Thymus (tissue), 11 donors: ENCODE measurements around the gene TIMM13. TPM values are rescaled to one million over a fixed set of nuclear protein-coding genes. Genes with fewer than 3 reads are reported as not detected.
"Not testable (repeated sequence)": the region's sequence is repeated elsewhere in the genome, so short reads cannot be mapped to it uniquely, and the experiment has no call there.

ENCODE experiments used
- DNase-seq, 9 donors: peaks; one replicate each; pipeline ENCODE4 v3.0.0-alpha.2; 2013; ENCODE audit warnings: low spot score in 9 of 9, low read depth in 6 of 9, missing footprints in 1 of 9
- H3K27ac ChIP-seq, 2 donors: one replicate each; pipeline ENCODE4 v1.5.1; 2013; ENCODE audit warnings: control low read depth in 1 of 2, low read depth in 1 of 2, low read length in 1 of 2, mild to moderate bottlenecking in 1 of 2, moderate library complexity in 1 of 2
- H3K27me3 ChIP-seq, 2 donors: one replicate each; pipeline ENCODE4 v1.5.1; 2013; ENCODE audit warnings: low read length in 1 of 2; ENCODE audit not compliant: control insufficient read depth in 2 of 2, insufficient read depth in 1 of 2
- H3K36me3 ChIP-seq, 2 donors: one replicate each; pipeline ENCODE4 v1.5.1; 2013; ENCODE audit warnings: low read length in 1 of 2, mild to moderate bottlenecking in 1 of 2, moderate library complexity in 1 of 2; ENCODE audit not compliant: control insufficient read depth in 2 of 2, insufficient read depth in 2 of 2
- H3K4me1 ChIP-seq, 2 donors: one replicate each; pipeline ENCODE4 v1.5.1; 2013; ENCODE audit warnings: low read length in 2 of 2; ENCODE audit not compliant: control insufficient read depth in 2 of 2, insufficient read depth in 2 of 2
- H3K4me3 ChIP-seq, 2 donors: one replicate each; pipeline ENCODE4 v1.5.1; 2013; ENCODE audit warnings: low read length in 2 of 2, control low read depth in 1 of 2, mild to moderate bottlenecking in 1 of 2
- H3K9me3 ChIP-seq, 2 donors: one replicate each; pipeline ENCODE4 v1.5.1; 2013; ENCODE audit warnings: low read length in 1 of 2, mild to moderate bottlenecking in 1 of 2; ENCODE audit not compliant: control insufficient read depth in 2 of 2, insufficient read depth in 1 of 2
- WGBS: extraction: QIAGEN DNeasy Blood & Tissue Kit; methylation state at CpG from one replicate; pipeline ENCODE4 v1.1.7; 2013; 5-methylcytosine and 5-hydroxymethylcytosine counted together
- polyA plus RNA-seq: library from polyadenylated mRNA; stranded (reverse); fragments of 200-250 nt; gene quantifications from one replicate; pipeline ENCODE4 v1.2.3, GENCODE V29; 2013
- total RNA-seq: library from RNA; stranded (reverse); fragments of 120-200 nt; gene quantifications from one replicate; pipeline ENCODE4 v1.2.4, GENCODE V29; 2013
- donor health status: healthy.

Gene TIMM13
- total and polyA plus RNA-seq, 2 donors: 56.1 to 73.2 TPM

- Histone ChIP-seq H3K4me1 (no peaks in the 10 kb centered on the region), H3K27me3 (peaks cover 0 to 4% of the 10 kb centered on the region in 2 donors), H3K27ac (peak overlapping the region in 1 of 2 donors; percentile 25), H3K4me3 (peak overlapping the region in 1 of 2 donors; percentile 17), H3K36me3 (no peaks in the 10 kb centered on the region), H3K9me3 (no peaks in the 10 kb centered on the region)
- 51% methylated on average over 27 of the region's 27 CpGs for WGBS
- no peak for DNase-seq
Observed at GRCh38 chr19:2394442-2395292, 32.7 kb downstream of the TIMM13 start.

GRCh38 chr19:2394054-2394441, 33.3 kb downstream of the TIMM13 start:
- Histone ChIP-seq H3K4me3 (no peak overlapping the region), H3K27ac (no peak overlapping the region), H3K9me3 (no peaks in the 10 kb centered on the region), H3K4me1 (no peaks in the 10 kb centered on the region), H3K36me3 (no peaks in the 10 kb centered on the region), H3K27me3 (peaks cover 0 to 5% of the 10 kb centered on the region in 2 donors)
- DNase-seq: no peak
- WGBS: 62% methylated on average over 8 of the region's 8 CpGs

- H3K27me3 ChIP-seq, H3K27ac ChIP-seq, H3K9me3 ChIP-seq, H3K4me1 ChIP-seq, H3K4me3 ChIP-seq, DNase-seq, H3K36me3 ChIP-seq: not testable (repeated sequence)
- WGBS: 80% methylated on average over 8 of the region's 8 CpGs
Observed at GRCh38 chr19:2392899-2393298, 34.5 kb downstream of the TIMM13 start.

DNA sequence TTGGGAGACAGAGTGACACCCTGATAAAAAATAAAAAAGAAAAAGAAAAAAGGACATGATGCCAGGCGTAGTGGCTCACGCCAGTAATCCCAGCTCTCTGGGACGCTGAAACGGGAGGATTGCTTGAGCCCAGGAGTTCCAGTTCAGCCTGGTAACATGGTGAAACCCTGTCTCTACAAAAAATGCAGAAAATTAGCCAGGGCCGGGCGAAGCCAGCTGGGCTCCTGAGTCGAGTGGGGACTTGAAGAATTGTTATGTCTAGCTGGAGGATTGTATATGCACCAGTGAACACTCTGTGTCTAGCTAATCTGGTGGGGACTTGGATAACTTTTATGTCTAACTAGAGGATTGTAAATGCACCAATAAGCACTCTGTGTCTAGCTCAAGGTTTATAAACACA, 35.0 kb downstream of the TIMM13 start:
- no peak overlapping the region for H3K4me3 ChIP-seq
- WGBS: 88% methylated on average over 7 of the region's 7 CpGs
- no peaks in the 10 kb centered on the region for H3K9me3 ChIP-seq
- H3K4me1 ChIP-seq: no peaks in the 10 kb centered on the region
- H3K27ac ChIP-seq: no peak overlapping the region
- DNase-seq: no peak
- H3K27me3 ChIP-seq: peaks cover 0 to 13% of the 10 kb centered on the region in 2 donors
- H3K36me3 ChIP-seq: no peaks in the 10 kb centered on the region

GRCh38 chr19:2391118-2391725, 36.2 kb downstream of the TIMM13 start:
- Histone ChIP-seq H3K36me3 (no peaks in the 10 kb centered on the region), H3K27ac (no peak overlapping the region), H3K4me1 (no peaks in the 10 kb centered on the region), H3K9me3 (no peaks in the 10 kb centered on the region), H3K27me3 (peaks cover 0 to 14% of the 10 kb centered on the region in 2 donors), H3K4me3 (no peak overlapping the region)
- 13% methylated on average over 10 of the region's 10 CpGs for WGBS
- peak in 8 of 9 donors; percentile 28 to 74 (median 44) for DNase-seq

DNA sequence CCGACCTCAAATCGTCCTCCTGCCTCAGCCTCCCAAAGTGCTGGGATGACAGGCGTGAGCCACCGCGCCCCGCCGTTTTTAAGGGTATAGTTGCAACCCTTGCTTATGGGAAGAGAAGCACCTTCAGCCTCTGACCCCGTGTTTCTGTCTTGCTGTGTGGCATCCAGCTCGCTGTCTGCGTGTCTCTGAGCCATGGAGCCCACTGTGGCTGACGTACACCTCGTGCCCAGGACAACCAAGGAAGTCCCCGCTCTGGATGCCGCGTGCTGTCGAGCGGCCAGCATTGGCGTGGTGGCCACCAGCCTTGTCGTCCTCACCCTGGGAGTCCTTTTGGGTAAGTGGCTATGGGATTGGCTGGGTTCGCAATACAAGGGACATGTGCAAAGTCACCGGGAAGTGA, 37.8 kb downstream of the TIMM13 start:
- Histone ChIP-seq H3K27ac (no peak overlapping the region), H3K9me3 (peaks cover 0 to 4% of the 10 kb centered on the region in 2 donors), H3K4me1 (no peaks in the 10 kb centered on the region), H3K4me3 (no peak overlapping the region), H3K36me3 (no peaks in the 10 kb centered on the region), H3K27me3 (peaks cover 0 to 20% of the 10 kb centered on the region in 2 donors)
- DNase-seq: no peak
- 91% methylated on average over 21 of the region's 21 CpGs for WGBS

DNA sequence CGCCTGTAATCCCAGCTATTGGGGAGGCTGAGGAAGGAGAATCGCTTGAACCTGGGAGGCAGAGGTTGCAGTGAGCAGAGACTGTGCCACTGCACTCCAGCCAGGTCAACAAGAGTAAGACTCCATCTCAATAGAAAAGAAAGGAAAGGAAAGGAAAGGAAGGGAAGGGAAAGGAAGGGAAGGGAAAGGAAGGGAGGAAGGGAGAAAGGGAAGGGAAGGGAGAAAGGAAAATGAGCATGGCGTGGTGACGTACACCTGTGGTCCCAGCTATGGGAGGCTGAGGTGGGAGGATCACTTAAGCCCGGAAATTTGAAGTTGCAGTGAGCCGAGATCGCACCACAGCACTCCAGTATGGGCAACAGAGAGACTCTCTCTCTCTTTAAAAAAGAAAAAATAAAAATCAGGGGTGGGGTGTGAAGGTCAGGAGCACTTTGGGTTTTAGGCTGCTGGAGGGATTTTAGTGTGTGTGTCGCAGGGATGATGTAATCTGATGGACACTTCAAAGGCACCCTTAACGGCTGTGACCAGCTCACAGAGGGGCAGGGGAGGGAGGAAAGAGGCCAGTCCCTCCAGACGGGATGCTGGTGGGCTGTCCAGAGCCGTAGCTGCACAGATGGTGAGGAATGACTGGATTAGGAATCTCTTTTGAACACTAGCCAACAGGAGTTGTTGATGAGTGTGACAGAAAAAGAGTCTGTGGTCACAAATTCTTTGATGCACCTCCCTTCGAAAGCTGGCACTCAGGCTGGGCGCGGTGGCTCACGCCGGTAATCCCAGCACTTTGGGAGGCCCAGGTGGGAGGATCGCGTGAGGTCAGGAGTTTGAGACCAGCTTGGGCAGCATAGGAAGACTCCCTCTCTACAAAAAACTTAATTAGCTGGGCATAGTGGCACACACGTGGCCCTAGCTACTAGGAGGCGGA, 39.8 kb downstream of the TIMM13 start:
- peaks cover 0 to 4% of the 10 kb centered on the region in 2 donors for H3K9me3 ChIP-seq
- H3K4me3 ChIP-seq: no peak overlapping the region
- no peaks in the 10 kb centered on the region for H3K36me3 ChIP-seq
- DNase-seq: no peak
- 94% methylated on average over 20 of the region's 20 CpGs for WGBS
- no peak overlapping the region for H3K27ac ChIP-seq
- H3K27me3 ChIP-seq: peaks cover 0 to 26% of the 10 kb centered on the region in 2 donors
- no peaks in the 10 kb centered on the region for H3K4me1 ChIP-seq

DNA sequence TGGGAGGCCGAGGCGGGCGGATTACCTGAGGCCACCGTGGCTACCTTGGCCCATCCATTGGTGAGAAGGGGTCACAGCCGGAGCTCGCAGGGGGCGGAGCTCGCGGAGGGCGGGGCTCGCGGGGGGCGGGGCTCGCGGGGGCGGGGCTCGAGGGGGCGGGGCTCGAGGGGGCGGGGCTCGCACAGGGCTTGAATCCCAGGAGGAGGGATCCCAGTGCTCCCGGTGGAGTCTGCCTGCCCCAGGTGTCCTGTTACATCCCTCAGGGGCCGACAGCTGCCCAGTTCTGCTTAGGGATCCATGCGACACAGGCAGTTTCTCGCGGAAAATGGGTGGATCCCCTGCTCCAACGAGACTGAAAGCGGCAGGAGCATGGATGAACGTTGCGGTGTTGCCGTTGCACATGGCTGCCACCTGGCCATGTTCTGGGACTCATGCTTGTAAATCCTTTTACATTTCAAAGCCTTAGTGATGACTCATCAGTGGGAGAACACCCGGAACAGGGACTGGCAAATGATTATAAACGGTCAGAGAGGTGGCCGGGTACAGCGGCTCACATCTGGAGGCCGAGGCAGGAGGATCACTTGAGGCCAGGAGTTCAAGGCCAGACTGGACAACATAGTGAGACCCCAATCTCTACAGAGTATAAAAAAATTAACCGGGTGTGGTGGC, 42.2 kb downstream of the TIMM13 start:
- WGBS: 37% methylated on average over 37 of the region's 37 CpGs
- DNase-seq: no peak
- Histone ChIP-seq H3K36me3 (no peaks in the 10 kb centered on the region), H3K27ac (no peak overlapping the region), H3K27me3 (peaks cover 0 to 28% of the 10 kb centered on the region in 2 donors), H3K9me3 (peaks cover 0 to 13% of the 10 kb centered on the region in 2 donors), H3K4me1 (no peaks in the 10 kb centered on the region), H3K4me3 (no peak overlapping the region)
